GM12878 (cell line): ENCODE measurements around the gene CHRND.

ENCODE experiments used
- HDAC2 ChIP-seq: fragments of 200-600 bp; sonication (generic); IDR thresholded peaks from 2 replicates; pipeline ENCODE4 v1.6.1; 2017
- NFIC ChIP-seq: IDR thresholded peaks from 2 replicates; pipeline ENCODE4 v1.6.1; 2012; ENCODE audit warnings: low read depth, mild to moderate bottlenecking, inconsistent platforms, low read length, moderate library complexity
- POLR2A ChIP-seq: IDR thresholded peaks from 2 replicates; pipeline ENCODE4 v1.6.1; 2011; ENCODE audit warnings: low read depth, mild to moderate bottlenecking, low read length
- ZBTB4 ChIP-seq: fragments of 450-650 bp; formaldehyde crosslinking; IDR thresholded peaks from 2 replicates; pipeline ENCODE4 v1.4.0; 2022; ENCODE audit warnings: mild to moderate bottlenecking, moderate library complexity

DNA sequence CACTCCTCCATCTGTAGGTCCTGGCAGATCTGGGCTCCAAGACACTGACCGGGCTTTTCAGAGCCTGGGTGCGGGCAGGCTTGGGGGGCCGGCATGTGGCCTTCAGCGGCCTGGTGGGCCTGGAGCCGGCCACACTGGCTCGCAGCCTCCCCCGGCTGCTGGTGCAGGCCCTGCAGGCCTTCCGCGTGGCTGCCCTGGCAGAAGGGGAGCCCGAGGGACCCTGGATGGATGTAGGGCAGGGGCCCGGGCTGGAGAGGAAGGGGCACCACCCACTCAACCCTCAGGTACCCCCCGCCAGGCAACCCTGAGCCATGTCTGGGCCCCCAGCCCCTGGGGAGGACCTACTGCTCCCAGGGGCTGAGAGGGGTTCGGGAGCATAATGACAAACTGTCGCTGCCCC lies 761 bp upstream of the CHRND start:
- no peak for TF ChIP-seq POLR2A
- no peak for TF ChIP-seq HDAC2
- TF ChIP-seq NFIC, result no peak
- TF ChIP-seq ZBTB4, result no peak
